Measurements from ENCODE around the gene IMPDH2.

IMPDH2 gene

DNA sequence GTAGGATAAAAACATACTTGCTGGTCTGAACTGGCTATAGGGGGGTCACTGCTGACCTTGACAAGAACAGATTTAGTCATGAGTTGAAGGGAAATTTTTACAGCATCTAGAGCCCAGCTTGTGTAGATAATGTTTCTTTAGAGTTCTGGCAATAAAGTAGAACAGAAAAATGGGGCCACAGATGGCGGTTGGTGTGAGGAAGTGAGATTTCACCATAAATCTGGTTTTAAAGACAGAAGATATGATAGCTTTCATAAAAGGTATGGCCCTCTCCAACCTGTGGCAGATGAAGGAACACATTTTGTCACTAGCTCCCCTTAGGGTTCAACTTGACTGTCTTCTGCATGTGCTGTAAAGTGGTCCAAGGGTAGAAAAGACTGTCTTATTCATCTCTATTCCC lies 24.3 kb upstream of the IMPDH2 start:
- TF ChIP-seq, protein P1, sequence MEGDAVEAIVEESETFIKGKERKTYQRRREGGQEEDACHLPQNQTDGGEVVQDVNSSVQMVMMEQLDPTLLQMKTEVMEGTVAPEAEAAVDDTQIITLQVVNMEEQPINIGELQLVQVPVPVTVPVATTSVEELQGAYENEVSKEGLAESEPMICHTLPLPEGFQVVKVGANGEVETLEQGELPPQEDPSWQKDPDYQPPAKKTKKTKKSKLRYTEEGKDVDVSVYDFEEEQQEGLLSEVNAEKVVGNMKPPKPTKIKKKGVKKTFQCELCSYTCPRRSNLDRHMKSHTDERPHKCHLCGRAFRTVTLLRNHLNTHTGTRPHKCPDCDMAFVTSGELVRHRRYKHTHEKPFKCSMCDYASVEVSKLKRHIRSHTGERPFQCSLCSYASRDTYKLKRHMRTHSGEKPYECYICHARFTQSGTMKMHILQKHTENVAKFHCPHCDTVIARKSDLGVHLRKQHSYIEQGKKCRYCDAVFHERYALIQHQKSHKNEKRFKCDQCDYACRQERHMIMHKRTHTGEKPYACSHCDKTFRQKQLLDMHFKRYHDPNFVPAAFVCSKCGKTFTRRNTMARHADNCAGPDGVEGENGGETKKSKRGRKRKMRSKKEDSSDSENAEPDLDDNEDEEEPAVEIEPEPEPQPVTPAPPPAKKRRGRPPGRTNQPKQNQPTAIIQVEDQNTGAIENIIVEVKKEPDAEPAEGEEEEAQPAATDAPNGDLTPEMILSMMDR (conservative IDR thresholded peaks at IDR 0.05; ENCODE audit: low read depth, low read length) = no peak
- DNase-seq (ENCODE audit: low read depth) = no peak

DNA sequence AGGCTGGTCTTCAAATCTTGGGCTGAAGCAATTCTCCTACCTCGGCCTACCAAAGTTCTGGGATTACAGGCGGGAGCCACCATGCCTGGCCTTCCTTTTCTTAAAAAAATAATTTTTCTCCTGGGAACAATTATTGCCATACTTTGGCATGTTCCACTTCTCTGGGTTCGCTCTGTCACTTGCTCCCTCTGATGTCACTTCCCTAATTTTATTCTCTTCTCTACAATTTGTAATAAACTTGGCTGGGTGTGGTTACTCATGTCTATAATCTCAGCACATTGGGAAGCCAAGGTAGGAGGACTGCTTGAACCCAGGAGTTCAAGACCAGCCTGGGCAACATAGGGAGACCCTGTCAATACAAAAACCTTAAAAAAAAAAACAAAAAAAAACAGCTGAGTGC lies 6.1 kb upstream of the IMPDH2 start:
- DNase-seq (ENCODE audit: low read depth) = no peak
- TF ChIP-seq, protein P1 (conservative IDR thresholded peaks at IDR 0.05; ENCODE audit: low read depth, low read length) = no peak
- no peak overlapping the region for H3K4me3 ChIP-seq (ENCODE audit: low read depth, low read length)

More for the DNA sequence above, 24.3 kb upstream of the IMPDH2 start:
- H3K4me3 ChIP-seq (ENCODE audit: low read depth, low read length) = no peak overlapping the region

DNA sequence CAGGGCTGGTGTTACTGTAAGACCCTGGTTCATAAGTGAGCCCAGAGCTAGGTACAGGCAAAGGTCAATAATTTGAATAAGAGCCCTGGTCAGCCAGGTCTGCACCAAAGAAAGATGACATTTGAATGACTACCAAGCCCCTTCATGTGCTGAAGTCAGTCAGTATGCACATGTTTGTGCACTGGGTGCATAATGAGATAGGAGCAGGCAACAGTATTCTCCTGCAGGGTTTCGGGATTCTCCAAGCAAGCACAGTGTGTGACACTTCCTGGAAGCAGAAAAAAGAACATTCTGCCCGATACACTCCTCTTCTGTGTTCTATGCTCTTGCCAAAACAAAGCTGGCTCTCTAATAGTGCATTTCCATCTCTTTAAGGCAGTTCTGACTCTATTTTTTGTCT lies 5.5 kb upstream of the IMPDH2 start:
- TF ChIP-seq, protein P1 (conservative IDR thresholded peaks at IDR 0.05; ENCODE audit: low read depth, low read length) = no peak
- DNase-seq (ENCODE audit: low read depth) = no peak
- no peak overlapping the region for H3K4me3 ChIP-seq (ENCODE audit: low read depth, low read length)

DNA sequence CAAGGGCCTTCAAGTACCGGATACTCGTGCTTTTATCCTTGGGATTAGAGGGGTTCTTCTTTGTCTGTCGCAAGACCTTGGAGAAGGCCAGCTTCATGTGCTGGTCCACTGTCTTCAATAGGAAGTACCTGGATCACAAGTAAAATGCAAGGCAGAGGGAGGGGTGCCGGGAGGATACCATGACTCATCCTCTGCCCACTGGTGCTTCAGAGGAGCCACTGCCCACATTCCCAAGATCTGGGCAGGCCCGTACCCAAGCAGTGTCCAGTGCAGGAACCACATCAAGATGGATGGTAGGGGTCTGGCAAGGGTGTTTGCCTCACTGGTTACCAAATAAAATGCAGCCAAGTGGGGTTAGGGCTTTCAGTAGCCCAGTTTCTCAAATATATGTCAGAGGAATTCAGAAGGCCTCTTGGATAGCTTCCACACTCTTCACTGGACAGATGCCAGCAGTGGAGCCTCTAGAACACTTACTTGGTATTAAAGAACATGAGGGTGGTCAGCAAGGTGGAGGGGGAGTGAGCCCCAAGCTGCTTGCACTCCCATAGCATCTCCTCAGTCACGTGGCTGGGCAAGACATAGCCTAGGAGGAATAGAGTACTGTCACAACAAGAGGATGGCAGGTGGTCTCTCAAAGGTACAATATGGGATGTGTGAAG lies 3.6 kb upstream of the IMPDH2 start:
- DNase-seq (ENCODE audit: low read depth) = peak; percentile 60
- H3K4me3 ChIP-seq (ENCODE audit: low read depth, low read length) = no peak overlapping the region
- TF ChIP-seq, protein P1 (conservative IDR thresholded peaks at IDR 0.05; ENCODE audit: low read depth, low read length) = no peak

DNA sequence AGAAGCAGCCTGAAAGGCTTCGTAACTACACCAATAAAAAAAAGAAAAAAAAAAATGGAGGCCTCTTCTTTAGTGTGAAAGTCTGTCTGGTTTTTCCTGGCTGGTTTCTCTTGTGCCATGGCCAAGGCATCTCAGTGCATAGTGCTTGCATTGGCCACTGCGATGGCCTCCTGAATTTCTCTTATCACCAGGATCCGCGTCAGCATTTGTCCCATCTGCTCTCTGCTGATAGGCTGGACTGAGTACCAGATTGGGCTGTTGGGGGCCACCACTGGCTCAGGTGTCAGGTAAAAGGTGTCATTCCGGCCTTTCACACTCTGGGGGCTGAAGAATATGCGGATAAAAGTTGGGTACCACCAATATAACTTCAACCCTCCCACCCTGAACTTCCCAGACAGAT lies 1.1 kb upstream of the IMPDH2 start:
- H3K4me3 ChIP-seq (ENCODE audit: low read depth, low read length) = no peak overlapping the region
- TF ChIP-seq, protein P1 (conservative IDR thresholded peaks at IDR 0.05; ENCODE audit: low read depth, low read length) = no peak
- DNase-seq (ENCODE audit: low read depth) = no peak

DNA sequence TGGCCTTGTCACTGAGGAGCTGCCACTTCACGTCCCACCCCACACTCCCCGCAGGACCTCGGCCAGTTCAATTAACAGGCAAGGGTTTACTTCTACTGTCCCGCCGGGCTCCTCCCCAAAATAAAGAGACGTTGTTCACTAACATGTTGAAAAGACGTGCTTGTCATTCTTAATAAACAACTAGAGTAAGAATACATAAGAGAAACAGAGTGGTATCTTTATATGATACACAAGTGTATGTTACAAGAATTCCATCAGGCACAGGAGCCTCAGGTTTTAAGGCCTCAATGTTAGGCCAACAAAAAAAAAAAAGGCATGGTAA lies 326 bp upstream of the IMPDH2 start:
- peak overlapping the region; percentile 81 for H3K4me3 ChIP-seq (ENCODE audit: low read depth, low read length)
- TF ChIP-seq, protein P1 (conservative IDR thresholded peaks at IDR 0.05; ENCODE audit: low read depth, low read length) = no peak
- no peak for DNase-seq (ENCODE audit: low read depth)

DNA sequence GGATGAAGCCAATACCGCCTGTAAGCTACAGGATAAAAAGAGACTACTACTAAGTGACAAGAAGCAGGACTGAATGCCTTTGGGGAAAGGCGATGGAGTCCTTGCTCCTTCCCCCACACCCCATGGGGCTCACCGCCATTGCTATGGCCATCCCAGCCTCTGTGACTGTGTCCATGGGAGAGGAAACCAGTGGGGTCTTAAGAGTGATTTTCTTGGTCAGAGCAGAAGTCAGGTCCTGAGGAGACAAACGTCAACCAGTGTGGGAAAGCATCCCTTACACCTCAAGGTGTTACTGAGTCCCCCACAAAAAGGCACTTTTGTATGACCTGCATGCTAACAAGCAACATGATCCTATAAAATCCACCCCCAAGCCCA lies 913 bp downstream of the IMPDH2 start:
- no peak for DNase-seq (ENCODE audit: low read depth)
- H3K4me3 ChIP-seq (ENCODE audit: low read depth, low read length) = peak overlapping the region; percentile 81
- TF ChIP-seq, protein P1 (conservative IDR thresholded peaks at IDR 0.05; ENCODE audit: low read depth, low read length) = no peak

All from choroid plexus epithelial cell (primary cell).